GM12873 (cell line): ENCODE measurements around the gene GALNT18.

Experiments
- TF ChIP-seq, protein P1 (sequence below): IDR thresholded peaks from 2 replicates; pipeline ENCODE4 v1.5.1; 2012; ENCODE audit warnings: low read depth, mild to moderate bottlenecking, moderate library complexity, low read length, control low read depth; ENCODE audit not compliant: insufficient read depth; ENCODE audit errors: missing control alignments

GALNT18 gene

DNA sequence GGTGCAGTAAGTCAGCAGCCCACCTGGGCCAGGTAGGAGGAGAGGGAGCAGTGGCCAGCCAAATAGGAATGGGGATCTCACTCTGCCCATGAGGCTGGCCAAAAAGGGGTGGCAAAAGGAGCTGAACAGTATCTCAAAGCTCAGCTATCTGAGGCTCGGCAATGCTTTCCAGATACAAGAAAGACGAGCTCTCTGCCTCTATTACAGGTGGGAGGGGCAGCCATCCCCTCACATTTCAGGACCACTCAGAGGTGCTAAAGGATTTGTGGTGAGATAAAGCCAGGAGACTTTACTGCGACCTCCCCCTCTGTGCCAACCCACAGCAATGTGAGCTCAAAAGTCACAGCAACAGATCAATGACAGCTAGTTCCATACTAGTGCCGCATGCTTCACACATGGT, 42.1 kb upstream of the GALNT18 start:
- TF ChIP-seq, protein P1, sequence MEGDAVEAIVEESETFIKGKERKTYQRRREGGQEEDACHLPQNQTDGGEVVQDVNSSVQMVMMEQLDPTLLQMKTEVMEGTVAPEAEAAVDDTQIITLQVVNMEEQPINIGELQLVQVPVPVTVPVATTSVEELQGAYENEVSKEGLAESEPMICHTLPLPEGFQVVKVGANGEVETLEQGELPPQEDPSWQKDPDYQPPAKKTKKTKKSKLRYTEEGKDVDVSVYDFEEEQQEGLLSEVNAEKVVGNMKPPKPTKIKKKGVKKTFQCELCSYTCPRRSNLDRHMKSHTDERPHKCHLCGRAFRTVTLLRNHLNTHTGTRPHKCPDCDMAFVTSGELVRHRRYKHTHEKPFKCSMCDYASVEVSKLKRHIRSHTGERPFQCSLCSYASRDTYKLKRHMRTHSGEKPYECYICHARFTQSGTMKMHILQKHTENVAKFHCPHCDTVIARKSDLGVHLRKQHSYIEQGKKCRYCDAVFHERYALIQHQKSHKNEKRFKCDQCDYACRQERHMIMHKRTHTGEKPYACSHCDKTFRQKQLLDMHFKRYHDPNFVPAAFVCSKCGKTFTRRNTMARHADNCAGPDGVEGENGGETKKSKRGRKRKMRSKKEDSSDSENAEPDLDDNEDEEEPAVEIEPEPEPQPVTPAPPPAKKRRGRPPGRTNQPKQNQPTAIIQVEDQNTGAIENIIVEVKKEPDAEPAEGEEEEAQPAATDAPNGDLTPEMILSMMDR: no peak

DNA sequence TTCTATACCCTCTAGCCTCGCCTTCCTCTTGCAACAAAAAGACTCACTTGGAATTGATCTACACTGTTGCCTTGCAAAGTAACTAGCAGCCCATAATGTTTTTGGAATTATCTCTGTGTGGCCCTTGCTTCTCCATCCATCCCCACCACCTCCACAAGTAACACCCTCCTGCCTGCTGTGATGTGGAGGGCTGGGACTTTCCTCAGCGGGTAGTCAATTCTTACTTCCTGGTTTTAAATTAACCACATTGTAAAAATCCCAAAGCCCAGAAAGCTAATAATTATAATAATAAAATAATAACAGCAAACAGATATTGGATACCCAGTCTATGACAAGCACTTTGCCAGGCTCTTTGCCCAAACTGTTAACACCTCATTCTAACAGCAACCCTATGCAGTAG, 40.8 kb upstream of the GALNT18 start:
- TF ChIP-seq, protein P1: no peak

DNA sequence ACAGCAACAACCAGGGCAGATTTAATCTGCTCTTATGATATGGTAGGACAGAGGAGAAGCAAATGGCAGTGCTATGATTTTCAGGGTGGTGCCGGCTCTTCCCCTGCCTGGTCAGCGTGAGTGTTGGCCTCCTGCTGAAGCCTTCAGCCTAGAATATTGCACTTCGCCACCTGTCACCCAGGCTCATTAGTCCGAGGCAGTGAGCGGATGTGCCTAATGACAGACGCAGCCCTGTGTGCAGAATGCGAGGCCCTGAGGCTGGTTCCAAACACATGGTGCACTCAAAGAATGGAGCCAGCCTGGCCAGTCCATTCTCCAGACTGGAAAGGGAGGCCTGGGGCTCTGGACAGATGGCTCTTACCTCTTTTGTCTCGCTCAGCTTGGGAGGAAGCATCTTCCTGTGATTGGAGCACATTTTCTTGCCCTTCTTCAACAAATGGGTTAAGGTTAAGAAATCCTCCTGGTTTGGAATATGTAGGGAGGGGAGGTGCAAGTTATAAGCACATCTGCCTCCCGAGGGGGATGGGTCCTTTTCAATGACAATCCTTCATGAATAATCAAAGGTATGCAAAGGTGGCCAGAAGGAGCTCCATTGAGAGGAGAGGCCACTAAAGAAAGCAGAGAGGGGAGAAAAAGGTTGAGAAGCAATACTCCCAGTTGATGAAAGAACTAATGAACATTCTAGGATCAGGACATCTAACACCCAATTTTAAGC, 39.7 kb upstream of the GALNT18 start:
- TF ChIP-seq, protein P1: no peak

DNA sequence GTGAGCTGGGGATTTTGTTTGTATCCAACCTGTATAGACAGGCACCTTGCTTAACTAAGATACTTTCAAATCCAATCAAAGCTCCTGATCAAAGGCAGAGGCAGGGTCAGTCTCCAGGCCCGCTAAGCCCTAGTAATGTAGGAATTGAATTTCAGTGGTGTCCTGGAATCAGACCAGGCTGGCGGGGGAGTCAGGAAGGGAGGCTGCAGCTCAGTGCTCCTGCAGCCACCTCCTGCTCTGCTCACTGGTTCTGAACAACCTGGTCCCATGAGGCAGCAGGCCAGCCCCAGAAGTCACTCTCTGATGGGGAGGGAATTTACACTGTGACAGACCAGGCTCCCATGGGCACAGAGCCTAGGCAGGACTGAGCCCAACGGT, 38.5 kb upstream of the GALNT18 start:
- TF ChIP-seq, protein P1: no peak

DNA sequence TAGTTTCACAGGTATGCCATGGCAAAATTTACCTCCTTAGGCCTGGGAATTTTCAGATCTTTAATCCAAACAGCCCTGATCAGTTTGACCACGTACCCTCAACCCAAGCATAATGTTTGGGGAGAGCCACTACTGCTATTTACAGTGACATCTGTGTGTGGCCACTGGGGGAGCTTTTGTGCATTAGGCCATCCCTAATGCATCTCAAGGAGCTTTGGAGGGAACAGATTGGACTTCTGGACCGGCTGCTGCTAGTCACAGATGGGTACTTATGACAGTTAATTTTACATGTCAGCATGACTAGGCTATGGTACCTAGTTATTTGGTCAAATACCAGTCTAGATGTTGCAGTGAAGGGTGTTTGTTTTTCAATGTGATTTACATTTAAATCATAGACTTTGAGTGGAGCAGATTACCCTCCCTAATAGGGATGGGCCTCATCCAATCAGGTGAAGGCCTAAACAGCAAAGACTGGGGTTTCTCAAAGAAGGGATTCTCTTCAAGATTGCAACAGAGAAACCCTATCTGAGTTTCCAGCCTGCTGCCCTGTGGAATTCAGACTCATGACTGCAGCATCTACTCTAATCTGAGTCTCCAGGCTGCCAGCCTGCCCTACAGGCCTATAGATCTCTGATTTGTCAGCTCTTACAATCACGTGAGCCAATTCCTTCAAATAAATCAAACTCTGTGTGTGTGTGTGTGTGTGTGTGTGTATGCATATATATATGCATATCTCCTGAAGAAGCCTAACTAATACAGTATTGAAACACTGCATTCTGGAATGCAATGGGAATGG, 38.0 kb upstream of the GALNT18 start:
- TF ChIP-seq, protein P1: peak; percentile 51

DNA sequence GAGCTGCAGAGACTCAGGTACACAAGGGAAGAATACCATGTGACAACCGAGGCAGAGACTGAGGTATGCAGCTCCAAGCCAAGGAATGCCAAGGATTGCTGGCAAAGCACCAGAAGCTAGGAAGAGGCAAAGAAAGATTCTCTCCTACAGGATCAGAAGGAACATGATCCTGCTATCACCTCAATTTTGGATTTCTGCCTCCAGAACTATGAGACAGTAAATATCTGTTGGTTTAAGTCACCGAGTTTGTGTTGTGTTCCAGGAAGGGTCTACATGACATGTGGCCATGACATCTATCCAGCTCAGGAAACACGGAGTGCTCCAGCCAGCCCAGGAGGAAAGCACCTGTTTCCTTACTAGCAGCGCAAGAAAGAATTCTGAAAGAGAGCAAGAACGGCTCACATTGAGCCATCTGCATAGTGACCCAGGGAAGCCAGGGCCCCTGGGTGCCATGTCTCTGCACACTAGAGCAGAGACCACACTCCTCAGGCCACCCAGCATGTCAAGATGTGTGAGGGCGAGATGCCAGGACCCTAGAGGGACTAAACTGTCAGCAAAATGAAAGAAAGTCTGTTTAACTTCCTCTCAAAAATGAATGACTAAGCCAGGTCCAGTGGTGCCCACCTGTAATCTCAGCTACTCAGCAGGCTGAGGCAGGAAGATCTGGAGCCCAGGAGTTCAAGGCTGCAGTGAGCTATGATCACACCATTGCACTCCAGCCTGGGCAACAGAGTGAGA, 35.6 kb upstream of the GALNT18 start:
- TF ChIP-seq, protein P1: no peak

DNA sequence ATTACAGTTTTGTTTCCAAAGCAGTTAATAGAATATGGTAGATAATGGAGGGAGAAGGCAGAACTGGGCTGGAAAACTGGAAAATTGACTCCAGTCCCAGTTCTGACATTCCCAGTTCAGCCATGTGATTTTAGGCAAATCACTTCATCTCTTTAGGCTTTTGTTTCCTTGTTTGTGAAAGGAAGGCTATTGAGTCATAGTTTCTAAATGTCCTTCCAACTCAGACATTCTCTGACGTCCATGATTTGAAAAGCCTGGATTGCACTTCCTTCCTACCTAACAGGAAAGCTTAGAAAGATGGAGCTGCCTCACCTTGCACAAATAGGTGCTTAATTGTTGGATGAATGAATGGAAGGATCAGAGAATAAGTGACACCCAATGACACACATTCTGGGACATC, 19.8 kb upstream of the GALNT18 start:
- TF ChIP-seq, protein P1: no peak
